ENCODE results near the gene ATF3.

DNA sequence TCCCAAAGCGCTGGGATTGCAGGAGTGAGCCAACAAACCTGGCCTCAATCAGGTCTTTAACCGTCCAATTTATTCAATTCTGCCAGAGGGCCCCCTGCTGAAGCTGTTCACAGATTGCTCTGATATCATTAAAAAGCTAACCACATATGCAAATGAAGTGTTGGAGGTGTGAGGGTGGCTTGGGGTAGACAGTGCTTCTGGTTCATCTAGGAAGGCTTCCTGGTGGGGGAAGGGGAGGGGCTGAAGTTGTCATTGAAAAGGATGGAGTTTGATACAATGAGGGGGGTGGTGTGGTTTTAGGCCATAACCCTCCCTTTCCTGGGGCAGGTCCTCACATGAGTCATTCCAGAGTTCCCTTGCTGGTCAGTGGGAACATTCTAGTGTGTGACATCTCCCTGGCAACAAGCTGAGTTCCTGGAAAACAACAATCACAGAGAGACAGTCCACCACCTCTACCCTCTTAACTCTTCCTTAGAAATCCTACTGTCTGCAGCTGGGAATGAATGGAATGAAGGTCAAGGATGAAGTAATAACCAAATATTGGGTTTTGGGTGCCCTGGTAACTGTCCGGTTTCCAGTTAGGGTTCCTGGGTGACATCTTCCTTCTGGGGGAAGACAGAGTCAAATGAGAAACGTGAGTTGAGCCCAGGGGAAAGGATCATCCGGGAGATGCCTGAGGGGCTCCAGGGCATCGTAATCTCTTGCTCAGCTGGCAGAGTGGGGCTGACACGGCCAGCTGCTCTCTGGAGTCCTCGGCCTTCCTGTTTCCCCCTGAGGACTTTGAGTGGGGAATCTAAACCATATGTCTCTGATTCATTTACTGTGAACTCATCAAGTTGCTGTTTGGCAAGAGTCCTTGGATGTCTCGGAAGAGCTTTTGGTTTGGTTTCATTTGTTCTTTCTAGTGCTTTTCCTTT lies 58.9 kb downstream of the ATF3 start:
- TF ChIP-seq CTCF (conservative IDR thresholded peaks at IDR 0.05 in 1 of 2, IDR thresholded peaks at IDR 0.05 in 1 of 2; ENCODE audit: extremely low read depth in 1 of 2, insufficient read depth in 1 of 2, low read depth in 1 of 2, low read length in 2 of 2) (no peak), EZH2 (IDR thresholded peaks at IDR 0.05; ENCODE audit: borderline replicate concordance, low read length) (no peak)
